Rectal smooth muscle tissue (tissue), 1 donor: ENCODE data around the gene PAX8.

Experiments
- H3K27ac ChIP-seq: one replicate; pipeline ENCODE4 v1.7.0; 2013; ENCODE audit warnings: low read depth, low read length, inconsistent platforms
- H3K27me3 ChIP-seq: one replicate; pipeline ENCODE4 v1.7.0; 2013; ENCODE audit warnings: low read length; ENCODE audit not compliant: control insufficient read depth, insufficient read depth
- H3K36me3 ChIP-seq: one replicate; pipeline ENCODE4 v1.7.0; 2013; ENCODE audit warnings: low read length; ENCODE audit not compliant: control insufficient read depth, insufficient read depth
- H3K4me1 ChIP-seq: one replicate; pipeline ENCODE4 v1.7.0; 2013; ENCODE audit warnings: low read length; ENCODE audit not compliant: control insufficient read depth, insufficient read depth
- H3K4me3 ChIP-seq: one replicate; pipeline ENCODE4 v1.7.0; 2013; ENCODE audit warnings: low read length
- H3K9ac ChIP-seq: one replicate; pipeline ENCODE4 v1.7.0; 2013; ENCODE audit warnings: low read length

PAX8 gene

DNA sequence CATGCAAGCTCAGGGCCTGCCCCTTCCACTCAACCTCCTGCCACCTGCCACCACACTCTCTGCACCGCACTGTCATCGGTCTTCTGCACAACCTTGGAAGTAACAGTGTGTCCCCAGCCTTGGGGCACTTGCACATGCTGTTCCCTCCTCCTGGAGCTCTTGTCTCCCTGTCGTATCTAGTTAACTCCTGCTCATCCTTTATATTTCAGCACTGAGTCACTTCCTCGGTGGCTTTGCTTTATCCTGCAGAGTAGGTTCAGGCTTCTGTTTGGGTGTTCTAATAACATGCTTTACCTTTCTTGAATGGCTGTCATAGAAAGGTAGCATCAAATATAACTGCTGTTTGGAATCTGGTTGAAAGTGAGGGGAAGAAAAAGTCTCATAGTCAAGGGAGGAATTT is 25.3 kb downstream of the PAX8 start:
- no peak overlapping the region for H3K27ac ChIP-seq
- no peaks in the 10 kb centered on the region for H3K36me3 ChIP-seq
- H3K4me3 ChIP-seq = no peak overlapping the region
- H3K27me3 ChIP-seq = no peaks in the 10 kb centered on the region
- H3K9ac ChIP-seq = no peak overlapping the region
- H3K4me1 ChIP-seq = no peaks in the 10 kb centered on the region

DNA sequence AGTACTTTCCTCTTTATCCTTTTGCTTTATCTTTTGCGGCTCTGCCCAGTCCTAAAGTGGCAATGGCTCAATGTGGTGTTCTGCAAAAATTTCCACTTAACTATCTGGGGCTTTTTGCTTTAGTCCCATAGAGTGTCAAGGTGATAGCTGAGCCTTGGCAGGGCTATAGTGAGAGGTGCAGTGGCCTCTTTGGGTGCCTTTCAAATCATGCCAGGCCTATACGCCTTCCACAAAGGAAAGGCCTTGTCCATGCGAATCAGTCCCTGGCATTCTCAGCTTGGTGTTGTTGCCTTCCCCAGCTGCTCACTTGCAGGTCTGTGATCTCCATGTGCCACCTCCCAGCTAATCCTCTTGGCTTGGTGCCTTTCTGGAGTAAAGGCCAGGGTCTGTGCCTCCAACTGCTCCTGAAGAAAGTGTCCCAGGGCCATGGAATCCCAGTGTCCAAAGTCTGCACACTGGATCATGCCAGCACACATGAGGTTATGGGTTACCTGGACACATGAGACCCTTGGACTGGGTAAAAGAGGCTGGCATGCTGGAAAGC is 26.6 kb downstream of the PAX8 start:
- H3K9ac ChIP-seq = no peak overlapping the region
- H3K27ac ChIP-seq = no peak overlapping the region
- H3K4me1 ChIP-seq = no peaks in the 10 kb centered on the region
- H3K4me3 ChIP-seq = no peak overlapping the region
- no peaks in the 10 kb centered on the region for H3K36me3 ChIP-seq
- H3K27me3 ChIP-seq = no peaks in the 10 kb centered on the region

DNA sequence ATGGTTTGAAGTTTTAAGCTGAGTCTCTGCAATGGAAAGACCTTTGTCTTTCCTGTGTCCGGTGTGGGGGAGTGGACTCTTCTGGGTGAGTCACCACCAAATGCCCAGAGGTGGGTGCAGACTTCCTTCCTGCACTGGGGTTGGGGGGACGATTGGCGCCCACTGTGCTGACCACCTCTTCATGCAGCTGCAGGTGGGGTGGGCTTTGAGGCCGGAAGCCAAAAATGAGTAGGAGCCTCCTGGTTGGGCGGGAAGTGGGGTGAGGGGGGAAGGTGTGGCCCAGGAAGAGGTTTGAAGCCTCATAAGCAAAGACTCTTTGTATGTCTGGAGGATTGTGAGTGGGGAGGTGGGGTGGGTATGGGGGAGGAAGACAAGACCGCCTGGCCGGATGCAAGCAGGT is 27.6 kb downstream of the PAX8 start:
- no peak overlapping the region for H3K27ac ChIP-seq
- H3K4me3 ChIP-seq = no peak overlapping the region
- H3K36me3 ChIP-seq = no peaks in the 10 kb centered on the region
- no peaks in the 10 kb centered on the region for H3K4me1 ChIP-seq
- no peaks in the 10 kb centered on the region for H3K27me3 ChIP-seq
- H3K9ac ChIP-seq = no peak overlapping the region

DNA sequence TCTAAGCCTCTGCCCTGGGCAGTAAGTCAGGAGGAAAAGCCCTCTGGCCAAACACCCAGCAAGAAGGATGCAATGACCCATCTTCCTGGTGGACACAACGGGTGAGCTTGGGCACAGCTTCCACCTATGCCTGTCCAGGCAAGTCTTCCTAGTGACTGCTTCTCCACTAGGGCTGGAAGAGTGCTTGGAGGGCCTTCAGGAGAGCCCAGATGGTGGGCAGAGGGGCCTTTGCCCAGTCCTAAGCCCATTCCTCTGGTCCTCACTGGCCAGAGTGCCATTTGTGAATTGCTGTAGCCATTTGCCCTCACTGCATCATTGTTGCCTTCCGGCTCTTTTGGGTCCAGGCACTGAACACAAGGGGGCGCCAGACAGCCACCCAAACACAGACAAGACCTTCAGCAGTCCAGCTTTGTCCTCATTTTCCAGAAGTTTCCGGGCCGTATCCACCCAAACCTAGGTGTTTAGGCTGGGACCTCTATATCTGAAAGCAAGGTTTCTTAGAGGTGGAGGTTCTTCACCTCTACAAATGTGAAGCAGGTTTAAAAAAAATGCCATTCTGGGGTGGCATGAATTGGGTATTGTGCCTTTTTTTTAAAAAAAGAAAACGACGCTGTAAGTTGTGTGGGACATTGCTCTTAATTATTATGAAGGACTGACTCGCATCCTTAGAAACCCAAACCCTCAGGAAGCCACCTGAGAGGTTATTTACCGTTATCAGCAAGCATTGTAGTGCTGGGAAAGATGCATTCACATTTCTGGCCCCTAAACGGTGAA is 29.5 kb downstream of the PAX8 start:
- no peak overlapping the region for H3K9ac ChIP-seq

DNA sequence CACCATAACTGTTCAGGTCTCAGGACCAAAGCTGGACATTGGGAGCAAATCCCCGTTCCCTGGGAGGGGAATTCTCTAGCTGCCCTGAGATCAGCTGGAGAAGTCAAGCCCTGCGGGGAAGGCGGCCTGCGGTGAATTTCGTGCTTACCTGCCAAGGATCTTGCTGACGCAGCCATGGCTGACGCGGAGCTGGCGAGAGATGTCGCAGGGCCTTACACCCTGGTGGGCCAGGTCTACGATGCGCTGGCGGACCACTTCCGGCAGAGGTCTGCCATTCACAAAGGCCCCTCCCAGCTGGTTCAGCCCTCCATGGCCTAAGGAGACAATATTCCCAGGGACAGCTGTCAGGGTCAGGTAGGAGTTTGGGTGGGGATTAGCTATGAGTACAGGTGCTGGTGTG is 32.1 kb downstream of the PAX8 start:
- Histone ChIP-seq H3K36me3 (no peaks in the 10 kb centered on the region), H3K27ac (no peak overlapping the region), H3K4me3 (no peak overlapping the region), H3K27me3 (no peaks in the 10 kb centered on the region), H3K9ac (no peak overlapping the region), H3K4me1 (no peaks in the 10 kb centered on the region)

More for the DNA sequence above, 29.5 kb downstream of the PAX8 start:
- H3K4me3 ChIP-seq = no peak overlapping the region
- no peaks in the 10 kb centered on the region for H3K36me3 ChIP-seq
- no peak overlapping the region for H3K27ac ChIP-seq
- no peaks in the 10 kb centered on the region for H3K27me3 ChIP-seq
- no peaks in the 10 kb centered on the region for H3K4me1 ChIP-seq

DNA sequence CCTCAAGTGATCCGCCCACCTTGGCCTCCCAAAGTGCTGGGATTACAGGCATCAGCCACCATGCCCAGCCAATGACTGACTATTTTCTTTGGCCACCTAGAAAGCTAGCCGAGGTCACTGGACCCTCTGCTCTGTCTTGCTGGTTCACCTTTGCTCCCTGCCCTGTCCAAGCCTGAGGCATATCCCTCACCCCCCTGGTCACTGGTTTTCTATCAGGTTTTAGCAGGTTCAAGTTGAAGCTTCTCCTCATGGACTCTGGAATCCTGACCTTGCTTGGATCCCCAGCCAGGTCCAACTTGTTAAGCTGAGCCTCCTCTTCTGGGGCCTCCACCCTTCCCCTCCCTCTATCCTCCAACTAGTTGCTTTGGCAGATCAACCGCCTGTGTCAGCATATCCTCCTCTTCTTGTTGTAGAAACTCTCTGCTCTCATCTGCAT is 33.4 kb downstream of the PAX8 start:
- Histone ChIP-seq H3K27me3 (no peaks in the 10 kb centered on the region), H3K27ac (no peak overlapping the region), H3K36me3 (no peaks in the 10 kb centered on the region), H3K4me3 (no peak overlapping the region), H3K4me1 (no peaks in the 10 kb centered on the region), H3K9ac (no peak overlapping the region)

DNA sequence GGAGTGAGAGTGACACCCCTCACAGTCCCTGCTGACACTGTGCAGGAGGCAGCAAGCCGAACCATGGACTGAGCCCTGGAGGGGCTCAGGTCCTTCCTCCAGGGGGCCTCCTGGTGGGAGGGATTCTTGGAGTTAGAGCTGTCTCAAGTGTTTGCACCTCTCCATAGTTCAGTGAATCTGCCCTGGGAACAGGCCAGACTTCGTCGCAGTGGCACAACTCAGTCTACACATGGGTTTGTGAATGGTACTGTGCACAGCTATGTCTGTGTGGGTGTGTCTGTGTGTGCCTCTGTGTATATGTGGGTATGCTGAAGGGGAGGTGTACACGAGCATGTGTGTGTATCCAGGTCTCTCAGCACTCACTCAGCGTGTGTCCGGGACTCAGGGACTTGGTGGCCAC is 36.4 kb downstream of the PAX8 start:
- Histone ChIP-seq H3K9ac (no peak overlapping the region), H3K4me1 (peaks cover 6% of the 10 kb centered on the region), H3K4me3 (no peak overlapping the region), H3K27me3 (no peaks in the 10 kb centered on the region), H3K27ac (no peak overlapping the region), H3K36me3 (no peaks in the 10 kb centered on the region)

DNA sequence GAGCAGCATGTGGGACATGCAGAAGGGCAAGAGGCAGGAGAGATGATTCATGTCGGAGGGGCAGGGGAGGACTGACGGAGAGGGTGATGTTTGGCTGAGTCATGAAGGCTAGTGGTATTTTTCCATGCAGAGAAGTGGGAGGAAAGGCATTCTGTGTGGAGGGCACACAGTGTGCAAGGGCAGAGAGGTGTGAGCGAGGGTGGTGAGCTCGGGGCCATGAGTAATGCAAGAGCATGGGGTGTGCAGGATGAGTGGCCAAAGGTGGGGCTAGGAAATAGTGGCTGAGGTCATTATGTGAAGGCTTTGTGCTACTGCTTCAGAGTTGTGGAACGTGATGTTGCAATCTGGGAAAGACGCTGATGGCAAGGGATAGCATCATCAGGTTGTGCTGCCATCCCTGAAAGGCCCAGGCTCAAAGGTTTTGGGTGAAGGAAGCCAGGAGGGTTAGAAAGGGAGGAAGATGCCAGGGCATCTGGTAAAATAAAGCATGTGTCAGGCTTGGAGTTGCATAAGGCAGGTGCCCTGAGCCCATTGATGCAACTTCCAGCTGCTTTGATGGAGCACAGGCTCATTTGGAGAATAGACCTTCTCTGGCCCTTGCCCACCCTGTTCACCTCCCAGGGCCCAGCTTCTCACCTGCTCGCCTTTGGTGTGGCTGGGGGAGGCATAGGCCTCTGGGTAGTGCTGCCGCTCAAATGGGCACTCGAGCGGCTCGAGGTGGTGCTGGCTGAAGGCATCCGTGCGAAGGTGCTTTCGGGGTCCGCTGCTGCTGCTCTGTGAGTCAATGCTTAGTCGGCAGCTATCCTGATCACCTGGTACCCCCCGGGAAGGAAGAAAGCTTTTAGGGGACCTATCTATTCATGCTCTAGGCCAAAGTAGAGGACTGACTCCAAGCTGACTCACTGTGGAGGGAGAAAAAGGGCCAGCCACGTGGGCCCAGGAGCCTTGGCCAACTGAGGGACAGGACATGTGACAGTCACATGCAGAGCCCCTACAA is 37.5 kb downstream of the PAX8 start:
- no peak overlapping the region for H3K9ac ChIP-seq
- H3K4me3 ChIP-seq = no peak overlapping the region
- peaks cover 6% of the 10 kb centered on the region for H3K4me1 ChIP-seq

DNA sequence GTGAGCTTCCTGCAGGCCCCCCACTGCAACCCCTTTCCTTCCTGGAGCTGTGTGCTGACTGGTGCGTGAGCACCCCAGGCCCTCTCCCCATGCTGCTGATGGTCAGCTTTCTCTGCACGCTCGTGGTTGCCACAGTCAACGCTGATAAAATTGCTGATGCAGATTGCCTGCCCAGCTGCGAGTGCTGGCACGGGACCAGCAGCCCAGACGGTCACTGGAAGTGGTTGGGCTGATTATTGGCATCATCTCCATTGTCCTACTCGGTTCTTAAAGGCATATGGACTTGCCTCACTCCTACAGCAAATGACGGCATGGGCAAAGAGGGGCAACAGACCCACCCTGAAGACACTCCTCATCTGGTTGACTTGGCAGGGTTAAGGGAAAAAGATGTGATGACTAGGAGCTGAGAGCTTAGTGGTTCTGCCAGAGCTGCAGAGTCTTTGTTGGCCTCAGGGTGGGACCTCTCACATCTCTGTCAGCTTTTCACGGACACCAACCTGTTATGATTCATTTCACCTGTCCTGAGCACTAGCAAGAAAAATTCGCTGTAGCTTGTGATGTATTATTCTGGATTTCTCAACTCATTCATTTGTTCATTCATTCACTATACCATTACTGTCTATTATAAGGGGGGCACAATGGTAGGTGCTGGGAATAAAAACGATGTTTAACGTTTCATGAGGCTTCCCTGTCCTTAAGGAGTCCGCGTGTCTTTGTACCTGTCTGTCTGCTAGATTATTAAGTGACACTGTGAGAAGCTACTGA is 38.4 kb downstream of the PAX8 start:
- Histone ChIP-seq H3K9ac (no peak overlapping the region), H3K27ac (no peak overlapping the region), H3K27me3 (no peaks in the 10 kb centered on the region), H3K36me3 (no peaks in the 10 kb centered on the region), H3K4me1 (peaks cover 6% of the 10 kb centered on the region), H3K4me3 (no peak overlapping the region)

More for the DNA sequence above, 37.5 kb downstream of the PAX8 start:
- Histone ChIP-seq H3K36me3 (no peaks in the 10 kb centered on the region), H3K27ac (no peak overlapping the region), H3K27me3 (no peaks in the 10 kb centered on the region)

DNA sequence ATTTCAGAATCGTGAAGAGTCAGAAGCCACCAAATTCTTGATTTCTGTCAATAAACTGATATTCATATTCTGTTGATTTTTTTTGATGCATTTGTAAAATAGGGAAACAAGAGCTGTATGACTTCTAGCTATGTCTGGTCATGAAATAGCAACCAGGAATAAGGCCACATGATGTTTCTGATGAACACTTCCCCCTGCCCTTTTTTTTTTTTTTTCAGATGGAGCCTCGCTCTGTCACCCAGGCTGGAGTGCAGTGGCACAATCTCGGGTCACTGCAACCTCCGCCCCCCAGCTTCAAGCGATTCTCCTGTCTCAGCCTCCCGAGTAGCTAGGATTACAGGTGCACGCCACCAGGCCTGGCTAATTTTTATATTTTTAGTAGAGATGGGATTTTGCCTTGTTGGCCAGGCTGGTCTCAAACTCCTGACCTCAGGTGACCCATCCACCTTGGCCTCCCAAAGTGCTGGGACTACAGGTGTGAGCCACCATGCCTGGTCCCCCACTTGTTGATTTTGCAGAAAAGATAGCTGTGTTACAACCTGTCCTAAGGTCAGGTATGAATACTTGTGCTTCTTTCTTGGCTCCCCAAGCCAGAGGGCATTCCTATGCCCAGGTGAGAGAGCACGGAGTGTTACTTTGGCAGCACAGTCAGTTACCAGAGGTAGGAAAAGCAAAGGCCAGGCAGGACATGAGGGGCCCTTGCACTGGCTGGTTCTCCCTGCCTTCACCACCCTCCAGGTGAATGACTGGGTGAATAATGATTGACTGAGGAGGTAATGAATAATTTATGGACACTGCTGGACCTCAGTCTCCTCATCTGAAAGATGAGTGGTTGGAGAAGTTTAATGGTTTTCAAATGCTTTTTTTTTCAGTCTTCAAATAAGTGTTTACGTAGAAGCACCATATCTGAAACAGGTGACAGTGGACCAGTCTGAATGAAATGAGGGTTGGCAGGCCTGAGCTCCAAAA is 39.6 kb downstream of the PAX8 start:
- Histone ChIP-seq H3K4me1 (peaks cover 6% of the 10 kb centered on the region), H3K27ac (peak overlapping the region; percentile 8), H3K9ac (no peak overlapping the region)

DNA sequence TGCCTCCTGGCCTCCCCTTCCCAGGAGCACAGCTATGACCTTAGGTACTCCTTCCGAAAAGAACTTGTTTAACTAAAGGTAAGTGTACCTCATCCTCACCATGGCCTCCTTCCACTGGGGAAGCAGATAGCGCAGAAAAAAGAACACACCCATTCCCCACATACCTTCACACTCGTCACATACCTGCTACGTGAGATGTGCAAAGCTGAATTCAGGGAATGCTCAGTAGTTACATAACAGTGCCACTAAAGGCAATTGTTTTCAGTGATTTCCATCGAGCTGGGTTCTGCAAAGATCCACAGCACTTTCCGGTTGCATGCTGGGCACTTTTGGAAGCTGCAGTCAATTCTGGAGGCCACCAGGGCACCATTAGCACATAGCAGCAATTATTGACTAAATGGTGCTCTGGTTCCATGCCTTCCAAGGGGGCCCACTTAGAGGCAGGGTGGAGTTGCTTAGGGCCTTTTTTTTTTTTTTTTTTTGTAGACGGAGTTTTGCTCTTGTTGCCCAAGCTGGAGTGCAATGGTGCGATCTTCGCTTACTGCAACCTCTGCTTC is 41.0 kb downstream of the PAX8 start:
- Histone ChIP-seq H3K4me1 (peaks cover 6% of the 10 kb centered on the region), H3K9ac (no peak overlapping the region), H3K4me3 (no peak overlapping the region), H3K27me3 (no peaks in the 10 kb centered on the region), H3K36me3 (no peaks in the 10 kb centered on the region), H3K27ac (no peak overlapping the region)

More for the DNA sequence above, 39.6 kb downstream of the PAX8 start:
- Histone ChIP-seq H3K36me3 (no peaks in the 10 kb centered on the region), H3K27me3 (no peaks in the 10 kb centered on the region), H3K4me3 (no peak overlapping the region)
